ENCODE results near the gene FRAT1.

GRCh38 chr10:97335188-97335619 is 16.1 kb downstream of the FRAT1 start:
- TF ChIP-seq, protein P1, sequence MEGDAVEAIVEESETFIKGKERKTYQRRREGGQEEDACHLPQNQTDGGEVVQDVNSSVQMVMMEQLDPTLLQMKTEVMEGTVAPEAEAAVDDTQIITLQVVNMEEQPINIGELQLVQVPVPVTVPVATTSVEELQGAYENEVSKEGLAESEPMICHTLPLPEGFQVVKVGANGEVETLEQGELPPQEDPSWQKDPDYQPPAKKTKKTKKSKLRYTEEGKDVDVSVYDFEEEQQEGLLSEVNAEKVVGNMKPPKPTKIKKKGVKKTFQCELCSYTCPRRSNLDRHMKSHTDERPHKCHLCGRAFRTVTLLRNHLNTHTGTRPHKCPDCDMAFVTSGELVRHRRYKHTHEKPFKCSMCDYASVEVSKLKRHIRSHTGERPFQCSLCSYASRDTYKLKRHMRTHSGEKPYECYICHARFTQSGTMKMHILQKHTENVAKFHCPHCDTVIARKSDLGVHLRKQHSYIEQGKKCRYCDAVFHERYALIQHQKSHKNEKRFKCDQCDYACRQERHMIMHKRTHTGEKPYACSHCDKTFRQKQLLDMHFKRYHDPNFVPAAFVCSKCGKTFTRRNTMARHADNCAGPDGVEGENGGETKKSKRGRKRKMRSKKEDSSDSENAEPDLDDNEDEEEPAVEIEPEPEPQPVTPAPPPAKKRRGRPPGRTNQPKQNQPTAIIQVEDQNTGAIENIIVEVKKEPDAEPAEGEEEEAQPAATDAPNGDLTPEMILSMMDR (IDR thresholded peaks at IDR 0.05 in 8 of 11, conservative IDR thresholded peaks at IDR 0.05 in 3 of 11): no peak
- TF ChIP-seq POLR2A (IDR thresholded peaks at IDR 0.05) (no peak), POLR2AphosphoS5 (IDR thresholded peaks at IDR 0.05) (no peak)

Data from spleen (tissue), 7 donors.